WI38 (cell line): ENCODE results near the gene PGAP1.

Experiments
- H3K4me3 ChIP-seq: 2 replicates; pipeline ENCODE4 v1.5.1; 2011; ENCODE audit warnings: low read depth, mild to moderate bottlenecking, control low read depth, low read length
- CTCF ChIP-seq: IDR thresholded peaks from 2 replicates; pipeline ENCODE4 v1.5.1; 2012; ENCODE audit warnings: low read depth, mild to moderate bottlenecking, control low read depth, low read length

The PGAP1 gene

DNA sequence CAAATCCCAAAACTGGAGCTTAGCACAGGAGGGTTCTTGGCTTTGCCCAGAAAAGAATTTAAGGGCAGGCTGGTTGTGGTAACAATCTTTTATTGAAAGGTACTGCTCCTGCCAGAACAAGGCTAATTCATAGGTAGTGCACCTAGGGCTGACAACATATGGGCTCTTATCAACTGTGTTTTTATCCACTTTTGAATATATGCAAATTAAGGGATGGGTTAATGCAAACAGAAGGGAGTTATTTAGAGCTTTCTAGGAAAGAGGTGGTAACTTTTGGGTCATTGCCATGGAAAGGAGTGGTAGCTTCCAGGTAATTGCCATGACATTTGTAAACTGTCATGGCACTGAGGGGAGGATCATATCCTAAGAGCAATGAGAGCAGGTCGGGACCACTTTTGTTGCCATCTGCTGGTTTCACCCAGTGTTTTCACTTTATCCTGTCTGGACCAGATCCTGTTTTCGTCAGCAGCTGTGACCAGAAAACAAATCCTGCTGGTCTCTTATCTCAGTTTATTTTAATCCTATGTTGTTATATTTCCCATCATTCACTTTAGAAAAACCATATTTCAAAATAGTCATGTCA, 118.3 kb downstream of the PGAP1 start:
- no peak for TF ChIP-seq CTCF
- no peak overlapping the region for H3K4me3 ChIP-seq

- no peak for TF ChIP-seq CTCF
- no peak overlapping the region for H3K4me3 ChIP-seq
These were observed 122.1 kb downstream of the PGAP1 start for GRCh38 chr2:196804381-196804780.

GRCh38 chr2:196802401-196802800, 124.1 kb downstream of the PGAP1 start:
- no peak for TF ChIP-seq CTCF
- H3K4me3 ChIP-seq, result no peak overlapping the region

DNA sequence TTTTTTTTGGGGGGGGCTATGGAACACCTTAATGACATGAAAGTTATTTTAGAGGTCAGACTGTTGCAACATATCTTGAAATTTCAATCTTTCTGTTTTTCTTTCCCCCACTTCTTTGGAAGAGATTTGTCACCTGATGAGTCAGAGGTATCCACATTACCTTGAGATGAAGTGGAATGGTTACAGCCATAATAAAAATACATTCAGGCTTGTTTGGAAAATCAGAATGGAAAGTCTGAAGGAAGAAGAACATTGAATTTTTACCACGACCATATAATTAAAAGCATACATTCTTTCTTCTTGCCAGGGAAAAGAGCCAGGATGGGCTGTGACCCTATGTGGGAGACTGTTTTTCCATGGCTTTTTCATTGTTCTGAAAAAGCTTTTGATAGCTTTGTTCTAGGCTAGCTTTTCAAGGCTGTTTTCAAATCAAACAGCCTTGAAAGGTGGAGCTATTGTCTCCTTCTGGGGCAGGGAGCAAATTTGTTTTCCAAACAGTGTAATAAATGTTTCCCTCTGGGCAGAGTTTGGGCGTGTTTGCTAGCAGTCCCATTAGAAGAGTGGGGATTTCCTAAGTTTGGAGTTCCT, 124.7 kb downstream of the PGAP1 start:
- no peak overlapping the region for H3K4me3 ChIP-seq
- TF ChIP-seq CTCF, result no peak

GRCh38 chr2:196798980-196799379, 127.5 kb downstream of the PGAP1 start:
- no peak for TF ChIP-seq CTCF
- H3K4me3 ChIP-seq, result peak overlapping the region; percentile 95

GRCh38 chr2:196792865-196793264, 133.6 kb downstream of the PGAP1 start:
- H3K4me3 ChIP-seq, result no peak overlapping the region
- no peak for TF ChIP-seq CTCF

GRCh38 chr2:196783431-196784094, 142.9 kb downstream of the PGAP1 start:
- no peak for TF ChIP-seq CTCF
- no peak overlapping the region for H3K4me3 ChIP-seq
